GM19099 (cell line): ENCODE results near the gene SLC35F6.

Experiments
- POLR2A ChIP-seq: IDR thresholded peaks from 3 replicates; pipeline ENCODE4 v1.6.1; 2011; ENCODE audit warnings: low read depth; ENCODE audit not compliant: insufficient read length; ENCODE audit errors: extremely low read depth

The SLC35F6 gene

GRCh38 chr2:26740890-26741302 is 23.2 kb upstream of the SLC35F6 start:
- TF ChIP-seq POLR2A = no peak

- no peak for TF ChIP-seq POLR2A
Observed at GRCh38 chr2:26742048-26742770, 21.9 kb upstream of the SLC35F6 start.

- TF ChIP-seq POLR2A = no peak
Observed at GRCh38 chr2:26743852-26744251, 20.2 kb upstream of the SLC35F6 start.

DNA sequence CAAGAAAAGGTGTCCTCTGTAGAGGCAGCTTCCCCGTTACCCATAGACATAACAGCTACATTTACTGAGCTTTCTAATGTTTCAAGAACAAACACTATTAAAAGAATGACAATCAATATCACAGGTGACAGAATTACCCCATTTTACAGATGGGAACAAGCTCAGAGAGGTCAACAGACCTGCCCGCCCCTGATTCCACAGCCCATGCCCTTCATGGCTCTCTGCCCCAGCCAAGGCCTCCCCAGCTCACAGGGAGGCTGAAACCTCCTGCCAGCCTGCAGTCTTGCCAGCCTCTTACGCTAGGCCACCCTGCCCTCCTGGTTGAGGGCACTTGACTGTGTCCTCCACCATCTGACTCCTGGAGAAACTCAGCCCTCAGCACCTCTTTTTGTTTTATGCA is 19.1 kb upstream of the SLC35F6 start:
- no peak for TF ChIP-seq POLR2A

- no peak for TF ChIP-seq POLR2A
Observed at GRCh38 chr2:26745609-26746327, 18.3 kb upstream of the SLC35F6 start.

GRCh38 chr2:26746934-26747333 is 17.1 kb upstream of the SLC35F6 start:
- no peak for TF ChIP-seq POLR2A

DNA sequence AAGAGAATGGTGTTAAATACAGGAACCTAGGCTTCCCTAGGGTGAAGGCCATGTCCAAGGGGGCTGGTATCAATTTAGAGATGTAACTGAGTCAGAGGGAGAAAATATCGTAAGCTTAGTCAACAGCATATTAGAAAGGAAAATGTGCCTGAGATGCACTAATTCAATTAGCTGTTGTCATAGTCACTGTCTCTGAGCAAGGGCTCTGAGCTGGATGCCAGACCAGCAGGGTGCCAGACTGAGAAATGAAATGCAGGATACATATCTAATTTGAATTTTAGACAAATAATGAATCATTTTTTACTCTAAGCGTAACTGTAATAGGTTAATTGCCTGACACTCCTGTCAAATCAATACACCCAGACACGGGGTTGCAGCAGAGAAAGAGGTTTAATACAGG is 11.4 kb upstream of the SLC35F6 start:
- no peak for TF ChIP-seq POLR2A

DNA sequence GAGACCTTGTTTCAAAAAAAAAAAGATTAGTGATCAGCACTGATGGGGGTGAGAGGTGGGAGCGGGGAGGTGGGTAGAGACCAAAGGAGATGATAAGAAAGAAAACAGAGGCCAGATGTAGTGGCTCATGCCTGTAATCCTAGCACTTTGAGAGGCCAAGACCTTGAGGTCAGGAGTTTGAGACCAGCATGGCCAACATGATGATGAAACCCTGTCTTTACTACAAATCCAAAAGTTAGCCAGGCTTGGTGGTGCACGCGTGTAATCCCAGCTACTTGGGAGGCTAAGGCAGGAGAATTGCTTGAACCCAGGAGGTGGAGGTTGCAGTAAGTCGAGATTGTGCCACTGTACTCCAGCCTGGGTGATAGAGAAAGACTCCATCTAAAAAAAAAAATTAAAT is 9.5 kb upstream of the SLC35F6 start:
- no peak for TF ChIP-seq POLR2A

DNA sequence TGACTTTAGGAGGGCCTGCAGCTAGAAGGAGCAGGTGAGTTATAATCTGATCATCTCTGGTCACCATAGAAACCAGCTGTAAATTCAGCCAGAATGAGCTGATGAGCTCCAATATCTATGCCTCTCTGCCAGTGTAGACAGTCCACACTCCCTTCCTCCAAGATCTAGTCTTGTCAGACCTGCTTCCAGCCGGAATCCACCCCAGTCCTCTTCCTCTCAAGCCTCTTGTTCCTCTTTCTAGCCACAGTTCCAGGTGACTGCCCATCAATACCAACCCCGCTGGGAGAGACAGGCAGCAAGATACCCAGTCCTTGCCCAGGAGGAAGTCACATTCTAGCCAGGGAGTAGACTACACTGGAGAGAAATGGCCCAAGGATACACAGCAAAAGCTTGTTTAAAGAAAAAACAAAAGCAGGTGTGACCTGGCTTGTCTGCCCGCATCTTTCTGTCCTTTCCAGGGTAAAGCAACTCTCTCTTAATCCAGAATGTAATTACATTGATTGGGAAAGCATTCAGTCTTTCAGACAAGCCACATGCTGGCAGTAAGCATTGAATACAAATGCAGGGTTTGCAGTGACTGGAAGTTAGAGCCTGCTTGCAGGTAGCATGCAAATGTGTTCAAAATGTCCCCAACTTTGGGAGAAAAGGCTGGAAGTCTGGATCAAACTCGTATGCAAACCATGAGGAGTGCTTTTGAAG is 9.0 kb upstream of the SLC35F6 start:
- no peak for TF ChIP-seq POLR2A

GRCh38 chr2:26756337-26756736 is 7.7 kb upstream of the SLC35F6 start:
- no peak for TF ChIP-seq POLR2A

DNA sequence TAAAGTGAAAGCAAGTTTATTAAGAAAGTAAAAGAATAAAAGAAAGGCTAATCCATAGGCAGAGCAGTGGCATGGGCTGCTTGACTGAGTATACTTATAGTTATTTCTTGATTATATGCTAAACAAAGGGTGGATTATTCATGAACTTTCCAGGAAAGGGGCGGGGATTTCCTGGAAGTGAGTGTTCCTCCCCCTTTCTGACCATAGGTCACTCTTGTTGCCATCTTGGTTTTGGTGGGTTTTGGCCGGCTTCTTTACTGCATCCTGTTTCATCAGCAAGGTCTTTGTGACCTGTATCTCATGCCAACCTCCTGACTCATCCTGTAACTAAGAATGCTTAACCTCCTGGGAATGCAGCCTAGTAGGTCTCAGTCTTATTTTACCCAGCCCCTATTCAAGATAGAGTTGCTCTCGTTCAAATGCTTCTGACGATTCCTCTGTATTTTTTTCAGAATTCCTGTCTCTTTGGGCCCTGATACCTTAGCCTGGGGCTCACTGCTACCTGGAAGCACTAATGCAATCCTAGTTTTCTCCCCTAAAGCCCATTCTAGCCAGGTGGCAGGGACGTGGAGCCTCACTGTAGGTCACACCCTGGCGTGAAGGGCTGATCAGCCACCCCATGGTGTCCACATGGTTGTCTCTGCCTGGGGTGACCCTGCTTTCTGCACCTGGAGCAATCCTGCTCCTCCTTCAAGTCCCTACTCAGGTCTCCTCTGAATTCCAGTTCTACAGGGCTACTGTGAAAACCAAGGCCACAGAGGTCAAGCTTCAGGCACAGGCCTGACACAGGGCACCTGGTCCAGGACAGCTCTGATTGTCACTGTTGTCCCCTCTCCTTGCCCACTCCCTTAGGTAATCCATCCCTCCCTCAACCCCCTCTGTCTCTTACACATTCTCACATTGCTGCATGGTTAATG is 6.0 kb upstream of the SLC35F6 start:
- no peak for TF ChIP-seq POLR2A

- no peak for TF ChIP-seq POLR2A
Observed at GRCh38 chr2:26758790-26759321, 5.2 kb upstream of the SLC35F6 start.

DNA sequence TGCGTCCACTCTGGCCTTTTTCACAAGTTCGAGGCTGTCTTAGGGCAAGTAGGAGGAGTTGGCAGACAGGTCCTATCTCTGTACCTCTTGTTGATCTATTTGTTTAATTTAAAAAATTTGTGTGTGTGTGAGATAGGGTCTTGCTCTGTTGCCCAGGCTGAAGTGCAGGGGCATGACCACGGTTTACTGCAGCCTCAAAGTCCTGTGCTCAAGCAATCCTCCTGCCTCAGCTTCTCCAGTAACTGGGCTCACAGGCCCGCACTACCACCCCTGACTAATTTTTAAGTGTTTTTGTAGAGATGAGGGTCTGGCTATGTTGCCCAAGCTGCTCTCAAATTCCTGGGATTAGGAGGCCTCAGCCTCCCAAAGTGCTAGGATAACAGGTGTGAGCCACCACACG is 4.2 kb upstream of the SLC35F6 start:
- no peak for TF ChIP-seq POLR2A

DNA sequence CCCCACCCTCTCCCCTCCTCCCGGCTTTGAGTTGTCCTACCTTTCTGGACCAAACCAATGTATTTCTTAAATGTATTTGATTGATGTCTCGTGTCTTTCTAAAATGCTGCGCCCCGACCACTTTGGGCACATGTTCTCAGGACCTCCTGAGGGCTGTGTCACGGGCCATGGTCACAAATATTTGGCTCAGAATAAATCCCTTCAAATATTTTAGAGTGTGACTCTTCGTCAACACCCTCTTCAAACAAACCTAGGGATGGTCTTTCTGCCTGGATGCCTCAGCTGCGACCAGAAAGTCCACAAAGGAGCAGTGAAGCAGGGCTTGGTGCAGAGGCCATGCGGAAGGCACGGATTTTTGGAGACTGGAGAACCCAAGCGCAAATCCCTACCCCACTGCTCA is 1.1 kb upstream of the SLC35F6 start:
- no peak for TF ChIP-seq POLR2A

GRCh38 chr2:26764906-26765305 is 822 bp downstream of the SLC35F6 start:
- TF ChIP-seq POLR2A = no peak
